ENCODE results near the gene TPST1.

DNA sequence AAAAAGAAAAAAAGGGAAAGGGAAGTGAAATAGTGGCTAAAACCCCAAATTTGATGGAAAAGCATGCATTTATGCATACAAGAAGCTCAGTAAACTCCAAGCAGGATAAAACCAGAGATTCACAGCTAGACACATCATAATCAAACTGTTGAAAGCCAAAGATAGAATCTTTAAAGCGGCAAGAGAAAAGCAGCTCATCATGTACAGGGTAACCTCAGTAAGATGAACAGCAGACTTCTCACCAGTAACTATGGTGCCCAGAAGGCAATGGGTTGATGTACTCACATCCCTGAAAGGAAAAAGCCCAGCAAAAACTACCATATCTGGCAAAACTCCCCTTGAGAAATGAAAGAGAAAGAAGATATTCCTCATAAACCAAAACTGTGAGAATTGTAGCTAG, 60.4 kb downstream of the TPST1 start:
- TF ChIP-seq NR2C1 (IDR thresholded peaks at IDR 0.05) (no peak), NR2C1 (tag; IDR thresholded peaks at IDR 0.05) (no peak), XRCC5 (IDR thresholded peaks at IDR 0.05; ENCODE audit: low read depth, low read length) (no peak), PHF20 (IDR thresholded peaks at IDR 0.05; ENCODE audit: partially characterized antibody) (no peak), ELF1 (tag; IDR thresholded peaks at IDR 0.05) (no peak), RBM39 (optimal IDR thresholded peaks at IDR 0.05; ENCODE audit: low read depth, low read length) (no peak), GTF2F1 (IDR thresholded peaks at IDR 0.05; ENCODE audit: low read depth, low read length) (no peak), CTCF (IDR thresholded peaks at IDR 0.05 in 2 of 3, conservative IDR thresholded peaks at IDR 0.05 in 1 of 3; ENCODE audit: insufficient read depth in 2 of 3, low read depth in 1 of 3, low read length in 3 of 3) (no peak), ATF1 (CRISPR knock-in tag; IDR thresholded peaks at IDR 0.05) (no peak), ATF1 (tag; IDR thresholded peaks at IDR 0.05) (no peak), POLR2A (conservative IDR thresholded peaks at IDR 0.05) (no peak), TAF15 (IDR thresholded peaks at IDR 0.05; ENCODE audit: low read depth, low read length) (no peak), NBN (IDR thresholded peaks at IDR 0.05; ENCODE audit: low read depth) (no peak)
- TF ChIP-seq, protein P1, sequence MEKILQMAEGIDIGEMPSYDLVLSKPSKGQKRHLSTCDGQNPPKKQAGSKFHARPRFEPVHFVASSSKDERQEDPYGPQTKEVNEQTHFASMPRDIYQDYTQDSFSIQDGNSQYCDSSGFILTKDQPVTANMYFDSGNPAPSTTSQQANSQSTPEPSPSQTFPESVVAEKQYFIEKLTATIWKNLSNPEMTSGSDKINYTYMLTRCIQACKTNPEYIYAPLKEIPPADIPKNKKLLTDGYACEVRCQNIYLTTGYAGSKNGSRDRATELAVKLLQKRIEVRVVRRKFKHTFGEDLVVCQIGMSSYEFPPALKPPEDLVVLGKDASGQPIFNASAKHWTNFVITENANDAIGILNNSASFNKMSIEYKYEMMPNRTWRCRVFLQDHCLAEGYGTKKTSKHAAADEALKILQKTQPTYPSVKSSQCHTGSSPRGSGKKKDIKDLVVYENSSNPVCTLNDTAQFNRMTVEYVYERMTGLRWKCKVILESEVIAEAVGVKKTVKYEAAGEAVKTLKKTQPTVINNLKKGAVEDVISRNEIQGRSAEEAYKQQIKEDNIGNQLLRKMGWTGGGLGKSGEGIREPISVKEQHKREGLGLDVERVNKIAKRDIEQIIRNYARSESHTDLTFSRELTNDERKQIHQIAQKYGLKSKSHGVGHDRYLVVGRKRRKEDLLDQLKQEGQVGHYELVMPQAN (IDR thresholded peaks at IDR 0.05; ENCODE audit: borderline replicate concordance), result no peak

Data from K562 (cell line).